Upper lobe of left lung (tissue), 6 donors: ENCODE measurements around the gene NTNG2. TPM values are rescaled to one million over a fixed set of nuclear protein-coding genes. Genes with fewer than 3 reads are reported as not detected.
A peak's percentile ranks its signal among the peaks of the same experiment; 100 is the strongest.

Experiments
- ATAC-seq, 2 donors: fragments of 200-7000 bp; cut with Tn5 transposase; one replicate each; pipeline ENCODE4 v1.9.1; 2022; ENCODE audit warnings: mild to moderate bottlenecking in 2 of 2, moderate library complexity in 2 of 2; ENCODE audit not compliant: low FRiP score in 2 of 2
- DNase-seq, 2 donors: peaks; one replicate each; pipeline ENCODE4 v3.0.0-alpha.2; 2019 to 2020
- H3K27ac ChIP-seq, 4 donors: fragments of 200-600 bp; sonication (generic); one replicate each; pipeline ENCODE4 v1.5.1; 2016 to 2019
- H3K27me3 ChIP-seq, 4 donors: fragments of 200-600 bp; sonication (generic); one replicate each; pipeline ENCODE4 v1.5.1; 2017 to 2019
- H3K36me3 ChIP-seq, 4 donors: fragments of 200-600 bp; sonication (generic); one replicate each; pipeline ENCODE4 v1.5.1; 2016 to 2019
- H3K4me1 ChIP-seq, 4 donors: fragments of 200-600 bp; sonication (generic); one replicate each; pipeline ENCODE4 v1.5.1; 2018 to 2019
- H3K4me3 ChIP-seq, 4 donors: fragments of 200-600 bp; sonication (generic); one replicate each; pipeline ENCODE4 v1.5.1; 2017 to 2019; ENCODE audit warnings: mild to moderate bottlenecking in 2 of 4, moderate library complexity in 1 of 4
- H3K9me3 ChIP-seq, 4 donors: fragments of 200-600 bp; sonication (generic); one replicate each; pipeline ENCODE4 v1.5.1; 2018 to 2019
- CTCF ChIP-seq, 6 experiments: fragments of 450-650 bp in 4 of 6; fragments of 200-600 bp in 2 of 6; sonication (generic) in 2 of 6; IDR thresholded peaks; one replicate each; pipeline ENCODE4 v1.5.1; 2016 to 2019; ENCODE audit warnings: antibody characterized with exemption in 6 of 6
- EP300 ChIP-seq, 4 donors: sonication (generic); formaldehyde crosslinking; IDR thresholded peaks; one replicate each; pipeline ENCODE4 v1.5.1; 2017; ENCODE audit warnings: antibody characterized with exemption in 4 of 4, control low read depth in 2 of 4
- POLR2A ChIP-seq, 4 donors: fragments of 450-650 bp; IDR thresholded peaks; one replicate each; pipeline ENCODE4 v1.5.1; 2016 to 2017; ENCODE audit warnings: antibody characterized with exemption in 4 of 4, mild to moderate bottlenecking in 2 of 4
- POLR2AphosphoS5 ChIP-seq, 2 donors: sonication (generic); formaldehyde crosslinking; IDR thresholded peaks; one replicate each; pipeline ENCODE4 v1.5.1; 2017; ENCODE audit warnings: antibody characterized with exemption in 2 of 2
- WGBS, 2 donors: methylation state at CpG; one replicate each; pipeline ENCODE4 v1.1.5; 2017 to 2018; 5-methylcytosine and 5-hydroxymethylcytosine counted together
- total RNA-seq, 6 donors: library from RNA; depleted of rRNA in 4 of 6; stranded (reverse); fragments of >200 nt in 4 of 6; gene quantifications; one replicate each; pipeline versions ENCODE4 v1.1.0 to v1.2.1, GENCODE V29; 2016 to 2021
- donor health status: DM: no; HTN: no; CAD: no; lungs with moderate emphysema.
- donor health status: DM: no; HTN: yes; CAD: no; lungs with severe emphysema.

Gene NTNG2
- total RNA-seq, 6 donors from 2014 or later = 2.1 to 8.2 (median 4.3) TPM

GRCh38 chr9:132201780-132202703, 40.2 kb downstream of the NTNG2 start:
- no peak for ATAC-seq
- Histone ChIP-seq H3K27ac (no peak overlapping the region), H3K9me3 (no peaks in the 10 kb centered on the region), H3K4me1 (peaks cover 0 to 5% (median 0%) of the 10 kb centered on the region in 4 donors), H3K36me3 (no peaks in the 10 kb centered on the region), H3K27me3 (no peaks in the 10 kb centered on the region), H3K4me3 (no peak overlapping the region)
- 49 to 56% methylated on average over 13 to 21 of the region's 21 CpGs for WGBS, 2 donors
- TF ChIP-seq POLR2A (IDR thresholded peaks at IDR 0.05) (no peak), CTCF (IDR thresholded peaks at IDR 0.05) (no peak), POLR2AphosphoS5 (IDR thresholded peaks at IDR 0.05) (no peak), EP300 (IDR thresholded peaks at IDR 0.05) (no peak)
- peak in 1 of 2 donors; percentile 77 for DNase-seq

GRCh38 chr9:132204883-132205282, 43.0 kb downstream of the NTNG2 start:
- Histone ChIP-seq H3K4me3 (no peak overlapping the region), H3K27me3 (no peaks in the 10 kb centered on the region), H3K36me3 (no peaks in the 10 kb centered on the region), H3K9me3 (no peaks in the 10 kb centered on the region), H3K27ac (no peak overlapping the region), H3K4me1 (peaks cover 0 to 5% (median 0%) of the 10 kb centered on the region in 4 donors)
- TF ChIP-seq POLR2AphosphoS5 (IDR thresholded peaks at IDR 0.05) = no peak
- TF ChIP-seq CTCF (IDR thresholded peaks at IDR 0.05) = no peak
- TF ChIP-seq EP300 (IDR thresholded peaks at IDR 0.05) = no peak
- TF ChIP-seq POLR2A (IDR thresholded peaks at IDR 0.05) = no peak
- DNase-seq (no peak), ATAC-seq (no peak)
- WGBS, 2 donors = 92% methylated on average over 3 of the region's 3 CpGs

- WGBS, 2 donors = 82 to 83% methylated on average over 14 of the region's 14 CpGs
- H3K9me3 ChIP-seq = no peaks in the 10 kb centered on the region
- no peaks in the 10 kb centered on the region for H3K27me3 ChIP-seq
- H3K27ac ChIP-seq = no peak overlapping the region
- ATAC-seq (no peak), DNase-seq (no peak)
- H3K36me3 ChIP-seq = no peaks in the 10 kb centered on the region
- TF ChIP-seq EP300 (IDR thresholded peaks at IDR 0.05) (no peak), POLR2A (IDR thresholded peaks at IDR 0.05) (no peak), CTCF (IDR thresholded peaks at IDR 0.05) (no peak), POLR2AphosphoS5 (IDR thresholded peaks at IDR 0.05) (no peak)
- H3K4me3 ChIP-seq = no peak overlapping the region
- H3K4me1 ChIP-seq = no peaks in the 10 kb centered on the region
Observed at GRCh38 chr9:132207215-132207614, 45.4 kb downstream of the NTNG2 start.

- Histone ChIP-seq H3K9me3 (no peaks in the 10 kb centered on the region), H3K27me3 (no peaks in the 10 kb centered on the region), H3K27ac (no peak overlapping the region), H3K4me3 (no peak overlapping the region), H3K4me1 (no peaks in the 10 kb centered on the region), H3K36me3 (no peaks in the 10 kb centered on the region)
- WGBS, 2 donors = 83% methylated on average over 15 to 16 of the region's 16 CpGs
- no peak for ATAC-seq
- no peak for DNase-seq
- no peak for TF ChIP-seq POLR2AphosphoS5 (IDR thresholded peaks at IDR 0.05)
- TF ChIP-seq CTCF (IDR thresholded peaks at IDR 0.05) = no peak
- no peak for TF ChIP-seq EP300 (IDR thresholded peaks at IDR 0.05)
- no peak for TF ChIP-seq POLR2A (IDR thresholded peaks at IDR 0.05)
Observed at GRCh38 chr9:132207839-132208615, 46.2 kb downstream of the NTNG2 start.
